Fibroblast of skin of left quadriceps (primary cell): ENCODE data around the gene ZRANB1.

Experiments
- DNase-seq, 2 experiments: peaks; one replicate each; pipeline ENCODE4 v3.0.0-alpha.2; 2013; ENCODE audit warnings: low read depth in 2 of 2

Gene ZRANB1

DNA sequence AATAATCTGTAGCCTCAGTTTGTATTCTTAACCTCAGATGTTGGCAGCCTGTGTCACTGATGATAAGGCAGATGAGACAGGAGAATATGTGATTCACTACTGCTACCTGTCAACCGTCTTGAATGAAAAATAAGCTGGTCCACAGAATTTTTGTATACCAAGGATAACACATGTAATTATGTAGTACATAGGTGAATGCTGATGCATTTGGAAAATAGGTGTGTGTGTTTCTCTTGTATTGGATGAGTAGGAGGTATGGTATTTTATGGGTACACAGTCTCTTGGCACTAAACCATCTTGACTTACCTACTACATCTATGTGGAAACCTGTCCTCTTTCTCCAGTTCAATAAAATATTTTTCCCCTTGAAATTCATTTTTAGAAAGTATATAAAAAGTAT, 20.7 kb upstream of the ZRANB1 start:
- DNase-seq = no peak

DNA sequence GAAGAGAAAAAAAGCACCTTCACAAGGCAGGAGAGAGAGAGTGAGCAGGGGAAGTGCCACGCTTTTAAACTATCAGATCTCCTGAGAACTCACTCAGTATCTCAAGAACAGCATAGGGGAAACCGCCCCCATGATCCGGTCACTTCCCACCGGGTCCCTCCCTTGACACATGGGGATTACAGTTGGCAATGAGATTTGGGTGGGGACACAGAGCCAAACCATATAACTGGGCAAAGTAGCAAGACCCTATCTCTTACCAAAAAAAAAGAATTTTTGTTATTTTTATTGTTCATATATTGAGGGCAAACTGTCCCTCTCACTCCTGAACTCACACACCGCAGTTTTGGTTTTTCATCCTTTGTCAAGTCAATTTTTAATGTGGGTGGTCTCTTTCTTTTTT, 18.2 kb upstream of the ZRANB1 start:
- DNase-seq = no peak

DNA sequence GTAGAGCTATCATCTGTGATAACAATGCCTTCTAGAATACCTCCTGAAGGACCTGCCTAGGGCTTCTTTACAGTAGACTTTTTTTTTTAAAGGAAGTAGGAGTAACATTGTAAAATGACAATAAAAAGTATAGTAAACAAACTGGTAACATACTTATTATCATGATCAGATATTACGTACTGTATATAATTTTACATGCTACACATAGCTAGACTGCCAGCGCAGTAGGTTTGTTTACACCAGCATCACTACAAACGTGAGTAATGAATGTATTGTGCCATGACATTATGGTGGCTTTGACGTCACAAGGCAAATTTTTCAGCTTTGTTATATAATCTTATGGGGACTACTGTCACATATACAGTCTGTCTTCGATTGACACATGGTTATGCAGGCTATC, 15.4 kb upstream of the ZRANB1 start:
- DNase-seq = no peak

DNA sequence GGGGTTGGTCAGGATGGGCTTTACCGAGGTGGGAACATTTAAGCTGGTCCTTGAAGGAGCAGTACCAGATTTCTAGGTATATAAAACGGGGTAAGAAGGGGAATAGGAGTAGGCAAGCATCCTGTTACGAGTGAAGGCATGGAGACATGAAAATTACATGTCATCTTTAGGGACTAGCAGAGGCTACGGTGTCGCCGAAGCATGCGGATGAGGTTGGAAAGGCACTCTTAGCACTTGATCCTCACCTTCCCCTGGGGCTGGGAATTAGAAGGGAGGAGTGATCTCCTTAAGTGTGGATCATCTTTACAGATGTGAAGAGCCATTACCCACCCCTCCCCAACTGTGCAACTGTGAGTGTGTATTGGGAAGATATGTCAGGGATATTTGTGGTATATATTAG, 13.8 kb upstream of the ZRANB1 start:
- no peak for DNase-seq

GRCh38 chr10:124928545-124928944, 13.4 kb upstream of the ZRANB1 start:
- no peak for DNase-seq

- DNase-seq = no peak
Observed at GRCh38 chr10:124935946-124936345, 6.0 kb upstream of the ZRANB1 start.

DNA sequence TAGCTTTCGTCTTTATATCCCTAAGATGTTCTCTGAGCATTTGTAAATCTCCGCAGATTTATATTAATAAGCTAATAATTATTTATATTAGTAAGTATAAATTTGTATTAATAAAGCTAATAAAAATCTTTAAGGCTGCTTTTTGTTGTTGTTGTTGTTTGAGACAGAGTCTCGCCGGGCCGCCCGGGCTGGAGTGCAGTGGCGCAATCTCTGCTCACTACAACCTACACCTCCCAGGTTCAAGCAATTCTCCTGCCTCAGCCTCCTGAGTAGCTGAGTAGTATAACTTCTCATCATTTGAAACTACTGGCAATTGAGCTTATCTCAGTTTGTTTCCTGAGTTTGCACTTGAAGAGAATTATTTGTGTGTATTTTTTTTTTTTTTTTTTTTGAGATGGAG, 5.1 kb upstream of the ZRANB1 start:
- DNase-seq = no peak

DNA sequence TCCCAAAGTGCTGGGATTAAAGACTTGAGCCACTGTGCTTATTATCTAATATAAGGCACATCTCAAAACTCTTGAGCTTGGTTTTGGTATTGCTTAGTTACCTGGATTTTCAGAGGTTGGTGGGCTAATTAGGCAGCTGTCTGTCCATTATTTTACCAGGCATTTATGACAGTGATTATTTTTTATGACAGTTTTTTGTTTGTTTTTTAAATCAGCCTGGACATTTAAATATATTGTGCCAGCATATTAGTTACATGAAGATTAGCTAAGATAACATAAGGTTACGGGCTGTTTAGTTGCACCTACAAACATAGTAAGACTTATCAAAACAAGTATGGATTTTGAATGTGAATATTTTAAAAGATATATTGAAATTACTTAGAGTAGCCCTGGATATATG, 2.6 kb upstream of the ZRANB1 start:
- DNase-seq = no peak

DNA sequence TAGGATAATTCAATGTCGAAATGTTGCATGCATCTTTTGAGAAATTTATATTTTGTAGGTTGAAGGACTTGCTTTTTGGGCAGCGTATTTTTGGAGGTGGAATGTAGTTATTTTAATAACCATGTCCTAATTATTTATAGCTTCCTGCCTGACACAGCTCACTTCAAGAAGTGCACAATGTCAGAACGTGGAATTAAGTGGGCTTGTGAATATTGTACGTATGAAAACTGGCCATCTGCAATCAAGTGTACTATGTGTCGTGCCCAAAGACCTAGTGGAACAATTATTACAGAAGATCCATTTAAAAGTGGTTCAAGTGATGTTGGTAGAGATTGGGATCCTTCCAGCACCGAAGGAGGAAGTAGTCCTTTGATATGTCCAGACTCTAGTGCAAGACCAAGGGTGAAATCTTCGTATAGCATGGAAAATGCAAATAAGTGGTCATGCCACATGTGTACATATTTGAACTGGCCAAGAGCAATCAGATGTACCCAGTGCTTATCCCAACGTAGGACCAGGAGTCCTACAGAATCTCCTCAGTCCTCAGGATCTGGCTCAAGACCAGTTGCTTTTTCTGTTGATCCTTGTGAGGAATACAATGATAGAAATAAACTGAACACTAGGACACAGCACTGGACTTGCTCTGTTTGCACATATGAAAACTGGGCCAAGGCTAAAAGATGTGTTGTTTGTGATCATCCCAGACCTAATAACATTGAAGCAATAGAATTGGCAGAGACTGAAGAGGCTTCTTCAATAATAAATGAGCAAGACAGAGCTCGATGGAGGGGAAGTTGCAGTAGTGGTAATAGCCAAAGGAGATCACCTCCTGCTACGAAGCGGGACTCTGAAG, 620 bp downstream of the ZRANB1 start:
- DNase-seq = no peak

GRCh38 chr10:124943301-124944092, 1.6 kb downstream of the ZRANB1 start:
- DNase-seq = peak; percentile 58 to 62

DNA sequence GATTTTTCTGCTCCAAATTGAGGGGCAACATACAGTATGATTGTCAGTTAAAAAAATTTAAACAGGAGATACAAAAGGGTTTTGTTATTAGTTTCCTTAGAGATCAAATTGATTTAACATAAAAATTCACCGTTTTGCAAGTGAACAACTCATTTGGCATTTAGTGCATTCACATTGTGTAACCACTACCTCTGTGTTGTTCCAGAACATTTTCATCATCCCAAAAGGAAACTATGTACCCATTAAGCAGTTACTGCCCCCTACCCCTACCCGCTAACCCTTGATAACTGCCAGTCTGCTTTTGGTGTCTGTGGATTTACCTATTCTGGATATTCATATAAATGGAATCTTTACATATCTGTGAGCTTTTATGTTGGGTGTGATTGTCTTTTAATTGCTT, 3.1 kb downstream of the ZRANB1 start:
- DNase-seq = no peak

DNA sequence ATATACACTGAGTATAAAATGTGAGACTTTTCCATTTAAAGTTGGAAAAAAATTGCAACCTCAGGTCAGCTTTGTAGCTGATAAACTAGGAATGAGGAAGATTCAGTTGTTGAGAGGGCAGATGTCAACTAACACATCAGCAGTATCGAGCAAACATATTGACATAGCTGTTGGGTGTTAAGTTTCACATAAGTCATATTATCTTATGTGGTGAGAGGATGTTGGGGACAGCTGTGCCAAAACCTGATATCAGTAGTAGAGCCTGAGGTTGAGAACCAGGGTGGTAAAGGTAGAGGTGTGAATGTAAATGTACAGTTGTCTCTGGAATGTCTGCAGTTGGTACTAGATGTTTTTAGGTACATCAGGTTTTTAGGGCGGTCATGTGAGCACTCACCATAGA, 5.0 kb downstream of the ZRANB1 start:
- DNase-seq = no peak

- no peak for DNase-seq
Observed at GRCh38 chr10:124949543-124949942, 7.6 kb downstream of the ZRANB1 start.

- DNase-seq = no peak
Observed at GRCh38 chr10:124952123-124952522, 10.2 kb downstream of the ZRANB1 start.

DNA sequence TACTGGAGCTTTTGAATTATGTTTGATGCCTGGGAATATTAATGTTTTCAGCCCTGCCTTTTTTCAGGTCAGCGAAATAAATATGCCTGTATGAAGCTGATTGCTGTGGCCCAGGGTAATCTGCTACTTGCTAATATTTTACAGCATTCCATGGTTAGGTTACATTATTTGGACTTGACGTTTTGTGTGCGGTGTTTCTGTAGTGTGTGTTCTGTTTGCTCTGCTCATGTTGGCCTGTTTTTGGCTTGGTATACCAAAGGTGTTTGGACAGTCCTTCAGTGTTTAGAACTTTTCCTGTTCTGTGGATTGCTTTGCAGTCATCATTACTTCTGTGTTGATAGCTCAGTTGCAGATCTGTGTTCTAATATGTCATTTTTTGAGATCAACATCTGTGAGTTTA, 11.5 kb downstream of the ZRANB1 start:
- no peak for DNase-seq

GRCh38 chr10:124955243-124955642, 13.3 kb downstream of the ZRANB1 start:
- no peak for DNase-seq

GRCh38 chr10:124955868-124956267, 13.9 kb downstream of the ZRANB1 start:
- DNase-seq = no peak

GRCh38 chr10:124956764-124957163, 14.8 kb downstream of the ZRANB1 start:
- no peak for DNase-seq

GRCh38 chr10:124957404-124957947, 15.6 kb downstream of the ZRANB1 start:
- no peak for DNase-seq

- no peak for DNase-seq
Observed at GRCh38 chr10:124959564-124959963, 17.6 kb downstream of the ZRANB1 start.

- no peak for DNase-seq
Observed at GRCh38 chr10:124961248-124961570, 19.3 kb downstream of the ZRANB1 start.

DNA sequence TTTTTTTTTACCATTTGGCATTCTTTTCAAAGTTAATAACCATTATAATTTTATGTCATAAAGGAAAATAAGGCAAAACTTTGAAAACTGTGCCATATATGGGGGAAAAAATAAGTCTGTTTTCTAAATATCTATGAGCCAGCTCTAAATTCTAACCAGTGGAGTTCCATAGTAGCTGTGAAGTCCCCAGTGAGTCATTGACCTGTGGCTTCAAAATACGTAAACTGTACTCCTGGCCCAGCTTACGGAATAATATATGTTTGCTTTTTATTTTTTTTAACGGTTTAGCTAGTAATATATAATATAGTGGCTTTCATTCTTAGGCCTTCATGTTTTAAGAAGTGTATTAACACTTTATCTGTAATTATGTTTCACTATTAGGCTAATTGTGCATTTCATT, 20.5 kb downstream of the ZRANB1 start:
- no peak for DNase-seq
